ENCODE measurements around the gene RPL18A. TPM values are rescaled to one million over a fixed set of nuclear protein-coding genes. Genes with fewer than 3 reads are reported as not detected.
"Not testable (repeated sequence)": the region's sequence is repeated elsewhere in the genome, so short reads cannot be mapped to it uniquely, and the experiment has no call there.

The RPL18A gene
- total RNA-seq, 1 experiment from 2014 or later = 3,250 TPM

DNA sequence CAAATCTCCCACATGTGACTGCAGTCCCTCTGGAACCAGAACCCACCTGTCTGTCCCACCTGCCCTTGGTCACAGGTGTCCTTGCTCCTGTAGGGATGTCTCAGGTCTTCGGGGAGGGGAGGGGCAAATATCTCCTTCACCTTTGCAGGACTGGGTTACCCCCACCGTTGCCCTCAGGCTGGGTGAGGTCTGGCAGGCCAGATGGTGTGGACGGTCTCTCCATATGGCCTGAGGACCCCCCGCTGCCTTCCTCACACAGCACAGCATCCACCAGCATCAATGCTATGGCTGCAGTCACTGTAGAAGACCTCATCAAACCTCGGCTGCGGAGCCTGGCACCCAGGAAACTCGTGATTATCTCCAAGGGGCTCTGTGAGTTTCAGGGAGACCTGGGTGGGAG lies 22.0 kb downstream of the RPL18A start:
- intact Hi-C loops (cut with micrococcal nuclease) = no loop called here
- no peaks in the 10 kb centered on the region for H3K27me3 Mint-ChIP-seq (ENCODE audit: insufficient read depth, unreplicated experiment)
- no peaks in the 10 kb centered on the region for H3K36me3 Mint-ChIP-seq (ENCODE audit: insufficient read depth, unreplicated experiment)
- no peak for TF ChIP-seq CTCF (IDR thresholded peaks at IDR 0.05; ENCODE audit: unreplicated experiment)
- no TSS peak for BruUV-seq (replicated peaks)
- H3K4me3 Mint-ChIP-seq (ENCODE audit: unreplicated experiment) = no peak overlapping the region
- no peaks in the 10 kb centered on the region for H3K9me3 Mint-ChIP-seq (ENCODE audit: unreplicated experiment)
- no peaks in the 10 kb centered on the region for H3K4me1 Mint-ChIP-seq (ENCODE audit: insufficient read depth, unreplicated experiment)
- CTCF ChIA-PET = no interaction called here
- H3K27ac Mint-ChIP-seq (ENCODE audit: low read depth, unreplicated experiment) = no peak overlapping the region
- DNase-seq (ENCODE audit: unreplicated experiment) = no peak
- POLR2A ChIA-PET = no interaction called here

DNA sequence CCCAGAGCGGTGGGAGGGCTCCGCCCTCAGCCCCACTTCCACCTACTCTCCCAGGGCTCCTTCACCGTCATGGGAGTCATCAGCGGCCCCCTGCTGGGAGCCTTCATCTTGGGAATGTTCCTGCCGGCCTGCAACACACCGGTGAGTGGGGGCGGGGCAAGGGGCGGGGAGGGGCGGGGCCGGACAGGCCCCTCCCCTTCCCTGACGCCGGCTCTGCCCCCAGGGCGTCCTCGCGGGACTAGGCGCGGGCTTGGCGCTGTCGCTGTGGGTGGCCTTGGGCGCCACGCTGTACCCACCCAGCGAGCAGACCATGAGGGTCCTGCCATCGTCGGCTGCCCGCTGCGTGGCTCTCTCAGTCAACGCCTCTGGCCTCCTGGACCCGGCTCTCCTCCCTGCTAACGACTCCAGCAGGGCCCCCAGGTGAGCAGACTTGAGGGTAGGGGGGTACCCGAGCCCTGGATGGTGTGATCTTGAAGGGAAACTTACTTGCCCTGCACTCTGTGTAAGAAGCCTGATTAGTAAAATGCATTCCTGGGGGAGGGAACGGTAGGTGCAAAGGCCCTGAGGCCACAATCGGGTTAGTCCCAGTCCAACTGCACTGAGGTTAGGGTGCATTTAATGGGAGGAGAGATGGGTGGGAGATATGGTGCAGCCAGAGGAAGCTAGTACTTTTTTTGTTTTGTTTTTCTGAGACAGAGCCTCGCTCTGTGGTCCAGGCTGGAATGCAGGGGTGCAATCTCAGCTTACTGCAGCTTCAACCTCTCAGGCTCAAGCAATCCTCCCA lies 24.1 kb downstream of the RPL18A start:
- POLR2A ChIA-PET = no interaction called here
- CTCF ChIA-PET = interaction anchor here (0.6 kb wide), 1 partner anchor 111 kb away, joined by 4 read pairs; no protein-coding TSS in a partner anchor
- intact Hi-C loops (cut with micrococcal nuclease) = no loop called here

GRCh38 chr19:17886515-17886914 lies 26.8 kb downstream of the RPL18A start:
- H3K4me1 Mint-ChIP-seq (ENCODE audit: insufficient read depth, unreplicated experiment) = no peaks in the 10 kb centered on the region
- H3K27me3 Mint-ChIP-seq (ENCODE audit: insufficient read depth, unreplicated experiment) = peaks cover 11% of the 10 kb centered on the region
- intact Hi-C loops (cut with micrococcal nuclease) = no loop called here
- H3K27ac Mint-ChIP-seq (ENCODE audit: low read depth, unreplicated experiment) = no peak overlapping the region
- BruUV-seq (replicated peaks) = no TSS peak
- DNase-seq (ENCODE audit: unreplicated experiment) = no peak
- ChIA-PET CTCF (interaction anchor here (1.0 kb wide), 1 partner anchor 15 kb away, joined by 5 read pairs; the partner anchor contains the start of gene SLC5A5), POLR2A (no interaction called here)
- no peak for TF ChIP-seq CTCF (IDR thresholded peaks at IDR 0.05; ENCODE audit: unreplicated experiment)
- H3K9me3 Mint-ChIP-seq (ENCODE audit: unreplicated experiment) = no peaks in the 10 kb centered on the region
- no peak overlapping the region for H3K4me3 Mint-ChIP-seq (ENCODE audit: unreplicated experiment)
- H3K36me3 Mint-ChIP-seq (ENCODE audit: insufficient read depth, unreplicated experiment) = no peaks in the 10 kb centered on the region

More for the DNA sequence above, 24.1 kb downstream of the RPL18A start:
- no TSS peak for BruUV-seq (replicated peaks)
- Mint-ChIP-seq H3K4me1 (ENCODE audit: insufficient read depth, unreplicated experiment) (no peaks in the 10 kb centered on the region), H3K4me3 (ENCODE audit: unreplicated experiment) (no peak overlapping the region), H3K27ac (ENCODE audit: low read depth, unreplicated experiment) (no peak overlapping the region), H3K9me3 (ENCODE audit: unreplicated experiment) (no peaks in the 10 kb centered on the region), H3K36me3 (ENCODE audit: insufficient read depth, unreplicated experiment) (no peaks in the 10 kb centered on the region), H3K27me3 (ENCODE audit: insufficient read depth, unreplicated experiment) (no peaks in the 10 kb centered on the region)
- DNase-seq (ENCODE audit: unreplicated experiment) = no peak
- no peak for TF ChIP-seq CTCF (IDR thresholded peaks at IDR 0.05; ENCODE audit: unreplicated experiment)

DNA sequence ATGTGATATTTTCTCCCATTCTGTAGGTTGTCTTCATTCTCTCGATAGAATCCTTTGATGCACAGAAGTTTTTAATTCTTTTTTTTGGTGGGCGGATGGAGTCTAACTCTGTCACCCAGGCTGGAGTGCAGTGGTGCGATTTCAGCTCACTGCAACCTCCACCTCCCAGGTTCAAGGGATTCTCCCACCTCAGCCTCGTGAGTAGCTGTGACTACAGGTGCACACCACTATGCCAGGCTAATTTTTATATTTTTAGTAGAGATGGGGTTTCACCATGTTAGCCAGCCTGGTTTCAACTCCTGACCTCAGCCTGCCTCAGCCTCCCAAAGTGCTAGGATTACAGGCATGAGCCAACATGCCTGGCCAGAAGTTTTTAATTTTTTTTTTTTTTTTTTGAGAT lies 27.5 kb downstream of the RPL18A start:
- intact Hi-C loops (cut with micrococcal nuclease); POLR2A ChIA-PET; H3K4me3 Mint-ChIP-seq (ENCODE audit: unreplicated experiment); H3K27ac Mint-ChIP-seq (ENCODE audit: low read depth, unreplicated experiment); H3K9me3 Mint-ChIP-seq (ENCODE audit: unreplicated experiment); BruUV-seq (replicated peaks); H3K4me1 Mint-ChIP-seq (ENCODE audit: insufficient read depth, unreplicated experiment); DNase-seq (ENCODE audit: unreplicated experiment); H3K36me3 Mint-ChIP-seq (ENCODE audit: insufficient read depth, unreplicated experiment): not testable (repeated sequence)
- CTCF ChIA-PET = interaction anchor here (1.0 kb wide), 2 partner anchors 16 to 33 kb away, joined by 3 to 5 read pairs; partner anchors contain the start of gene SLC5A5
- H3K27me3 Mint-ChIP-seq (ENCODE audit: insufficient read depth, unreplicated experiment) = peaks cover 18% of the 10 kb centered on the region

Measured in MCF 10A (cell line).